GM19238 (cell line): ENCODE results near the gene HEG1.
"Not testable (repeated sequence)": the region's sequence is repeated elsewhere in the genome, so short reads cannot be mapped to it uniquely, and the experiment has no call there.

Source experiments
- DNase-seq: peaks from one replicate; pipeline ENCODE4 v3.0.0; 2011; ENCODE audit warnings: low spot score; ENCODE audit not compliant: insufficient read length

The HEG1 gene

GRCh38 chr3:124960698-124961097 lies 95.1 kb downstream of the HEG1 start:
- DNase-seq = no peak

GRCh38 chr3:124960105-124960504 lies 95.7 kb downstream of the HEG1 start:
- DNase-seq = no peak

GRCh38 chr3:124957951-124958350 lies 97.8 kb downstream of the HEG1 start:
- not testable (repeated sequence) for DNase-seq

- no peak for DNase-seq
These were observed 103.4 kb downstream of the HEG1 start for GRCh38 chr3:124952282-124952855.

GRCh38 chr3:124951511-124952281 lies 104.1 kb downstream of the HEG1 start:
- DNase-seq = no peak

- DNase-seq = no peak
These were observed 105.8 kb downstream of the HEG1 start for GRCh38 chr3:124950026-124950425.

- no peak for DNase-seq
These were observed 113.2 kb downstream of the HEG1 start for GRCh38 chr3:124942613-124943012.

- DNase-seq = no peak
These were observed 114.0 kb downstream of the HEG1 start for GRCh38 chr3:124941771-124942170.

GRCh38 chr3:124939661-124940060 lies 116.1 kb downstream of the HEG1 start:
- DNase-seq = no peak

- no peak for DNase-seq
These were observed 116.9 kb downstream of the HEG1 start for GRCh38 chr3:124938896-124939295.

GRCh38 chr3:124937049-124937448 lies 118.7 kb downstream of the HEG1 start:
- no peak for DNase-seq

- no peak for DNase-seq
These were observed 119.8 kb downstream of the HEG1 start for GRCh38 chr3:124935794-124936542.

- no peak for DNase-seq
These were observed 120.5 kb downstream of the HEG1 start for GRCh38 chr3:124935264-124935663.

GRCh38 chr3:124934577-124934976 lies 121.2 kb downstream of the HEG1 start, which contains the start of gene MUC13:
MUC13 (minus strand) TSS chr3:124934751; CDS start chr3:124934712, 39 bp downstream.
- DNase-seq = no peak

- no peak for DNase-seq
These were observed 127.2 kb downstream of the HEG1 start for GRCh38 chr3:124928333-124929202.

GRCh38 chr3:124927574-124928045 lies 128.2 kb downstream of the HEG1 start:
- peak; percentile 45 for DNase-seq

- no peak for DNase-seq
These were observed 129.2 kb downstream of the HEG1 start for GRCh38 chr3:124926426-124927101.

- DNase-seq = no peak
These were observed 131.1 kb downstream of the HEG1 start for GRCh38 chr3:124924741-124925140.

- DNase-seq = no peak
These were observed 132.0 kb downstream of the HEG1 start for GRCh38 chr3:124923833-124924232.

GRCh38 chr3:124920718-124921117 lies 135.1 kb downstream of the HEG1 start:
- DNase-seq = no peak

- no peak for DNase-seq
These were observed 136.0 kb downstream of the HEG1 start for GRCh38 chr3:124919756-124920155.
